HL-60 (cell line): ENCODE data around the gene KIRREL2.

Experiments
- DNase-seq, 2 experiments: peaks; one replicate each; pipeline ENCODE4 v3.0.0-alpha.2; 2010 to 2020; ENCODE audit warnings: low read depth in 1 of 2, low spot score in 1 of 2
- H3K27ac ChIP-seq: fragments of 250-450 bp; sonication (Bioruptor Pico); replicated peaks from 2 replicates; pipeline ENCODE4 v1.5.1; 2020; ENCODE audit warnings: mild to moderate bottlenecking, moderate library complexity
- H3K27me3 ChIP-seq: fragments of 250-450 bp; sonication (Bioruptor Pico); 2 replicates; pipeline ENCODE4 v1.5.1; 2021; ENCODE audit warnings: mild to moderate bottlenecking, moderate library complexity; ENCODE audit not compliant: insufficient read depth, poor library complexity, severe bottlenecking
- H3K4me3 ChIP-seq: replicated peaks from 2 replicates; pipeline ENCODE4 v1.5.1; 2011; ENCODE audit warnings: mild to moderate bottlenecking, control low read depth, low read length; ENCODE audit not compliant: insufficient read depth
- CTCF ChIP-seq: IDR thresholded peaks from one replicate; pipeline ENCODE4 v1.5.1; 2011; ENCODE audit warnings: low read length, control low read depth, inconsistent platforms; ENCODE audit not compliant: insufficient read depth
- GABPA ChIP-seq: IDR thresholded peaks from 2 replicates; pipeline ENCODE4 v1.6.1; 2012; ENCODE audit warnings: low read depth
- POLR2AphosphoS5 ChIP-seq: IDR thresholded peaks from 2 replicates; pipeline ENCODE4 v1.6.1; 2012; ENCODE audit warnings: low read depth
- REST ChIP-seq: IDR thresholded peaks from 2 replicates; pipeline ENCODE4 v1.6.1; 2012; ENCODE audit warnings: low read depth; ENCODE audit not compliant: insufficient replicate concordance
- SPI1 ChIP-seq: IDR thresholded peaks from 2 replicates; pipeline ENCODE4 v1.6.1; 2012; ENCODE audit warnings: low read depth, mild to moderate bottlenecking, borderline replicate concordance

The KIRREL2 gene

DNA sequence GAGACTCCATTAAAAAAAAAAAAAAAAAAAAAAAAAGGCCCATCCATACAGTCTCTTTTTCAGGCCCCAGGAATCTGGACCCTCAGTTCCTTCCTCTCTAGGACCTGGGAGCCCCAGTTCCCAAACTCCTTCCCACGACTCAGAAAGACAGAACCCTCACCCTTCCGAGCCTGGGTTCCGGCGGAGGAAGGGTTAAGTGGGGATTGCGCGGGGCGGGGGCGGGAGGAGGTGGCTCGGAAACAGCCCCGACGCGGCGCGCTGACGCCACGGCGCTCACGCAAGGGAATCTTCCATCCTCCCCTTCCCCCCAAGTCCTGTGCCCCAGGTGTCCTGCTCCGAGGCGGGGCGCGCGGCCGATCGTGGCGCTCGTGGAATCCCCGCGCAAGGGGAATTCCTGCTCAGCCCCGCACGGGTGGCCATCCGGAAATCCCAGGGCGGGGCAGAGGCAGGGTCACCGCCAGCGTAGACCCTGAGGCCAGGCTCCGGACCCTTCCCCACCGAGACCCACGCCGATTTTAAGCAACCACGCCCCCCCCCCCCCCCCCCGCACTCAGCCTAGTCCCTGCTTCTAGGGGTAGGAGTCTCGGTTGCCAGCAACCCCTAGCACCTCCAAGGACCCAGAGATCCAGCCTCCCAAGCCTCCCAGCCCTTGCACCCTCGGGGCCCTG lies 43.0 kb downstream of the KIRREL2 start:
- DNase-seq: peak in 1 of 2 experiments; percentile 87
- H3K4me3 ChIP-seq: peak overlapping the region; percentile 91
- no peaks in the 10 kb centered on the region for H3K27me3 ChIP-seq
- H3K27ac ChIP-seq: peak overlapping the region; percentile 94
- TF ChIP-seq POLR2AphosphoS5 (peak; percentile 76; the same call in 1 of the 2 replicates), CTCF (no peak)

DNA sequence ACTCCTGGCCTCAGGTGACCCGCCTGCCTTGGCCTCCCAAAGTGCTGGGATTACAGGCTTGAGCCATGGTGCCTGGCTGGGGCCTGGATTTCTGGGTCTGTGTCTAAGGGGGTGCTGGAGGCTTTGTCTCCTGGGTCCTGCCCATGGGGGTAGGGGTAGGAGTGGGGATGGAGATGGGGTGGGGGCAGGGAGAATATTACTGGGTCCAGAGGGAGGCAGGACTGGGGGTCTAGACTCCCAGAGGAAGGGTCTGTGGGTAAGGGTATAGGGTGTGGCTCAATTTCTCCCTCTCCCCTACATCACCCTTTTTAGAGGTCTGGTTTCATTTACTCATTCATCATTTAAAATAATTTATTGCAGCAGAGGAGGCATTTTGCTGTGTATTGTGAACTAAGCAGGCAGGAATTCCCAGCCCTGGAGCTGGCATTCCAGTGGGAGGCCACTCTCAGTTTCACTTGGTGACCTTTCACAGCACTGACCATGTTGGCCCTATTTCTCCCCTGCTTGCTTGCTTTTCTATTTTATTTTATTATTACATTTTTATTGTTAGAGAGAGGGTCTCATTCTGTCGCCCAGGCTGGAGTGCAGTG lies 44.4 kb downstream of the KIRREL2 start:
- DNase-seq: no peak
- H3K4me3 ChIP-seq: peak overlapping the region; percentile 91
- H3K27me3 ChIP-seq: no peaks in the 10 kb centered on the region
- peak overlapping the region; percentile 94 for H3K27ac ChIP-seq
- TF ChIP-seq REST (no peak), CTCF (no peak), POLR2AphosphoS5 (no peak), GABPA (no peak), SPI1 (no peak)

- Histone ChIP-seq H3K4me3 (peak within 1 kb of the TSS; percentile 91), H3K27me3 (no peaks in the 10 kb centered on the region), H3K27ac (peak within 1 kb of the TSS; percentile 94)
- DNase-seq: peak in 1 of 2 experiments; percentile 82
- TF ChIP-seq CTCF (no peak), GABPA (peak; percentile 56), REST (no peak), POLR2AphosphoS5 (peak; percentile 94), SPI1 (peak; percentile 61)
Measured at GRCh38 chr19:35901854-35902661, 45.3 kb downstream of the KIRREL2 start, which contains the start of gene HCST. Gene HCST, plus strand, starts transcription at chr19:35902529. Its CDS starts 65 bp downstream, at chr19:35902594.
